ENCODE data around the gene NYAP1.
"Not testable (repeated sequence)": the region's sequence is repeated elsewhere in the genome, so short reads cannot be mapped to it uniquely, and the experiment has no call there.

NYAP1 gene

GRCh38 chr7:100483722-100484672 lies at the start of gene NYAP1:
NYAP1 (plus strand) TSS chr7:100483927; CDS start chr7:100485312, 1,385 bp downstream.
- no peak for DNase-seq (ENCODE audit: insufficient read length, low spot score)
- no peak for FAIRE-seq

- DNase-seq (ENCODE audit: insufficient read length, low spot score): no peak
- FAIRE-seq: no peak
These were observed 49.2 kb upstream of the NYAP1 start for GRCh38 chr7:100434297-100435144.

- no peak for FAIRE-seq
- no peak for DNase-seq (ENCODE audit: insufficient read length, low spot score)
These were observed 48.1 kb upstream of the NYAP1 start for GRCh38 chr7:100435401-100436304.

- FAIRE-seq (no peak), DNase-seq (ENCODE audit: insufficient read length, low spot score) (no peak)
These were observed 46.3 kb upstream of the NYAP1 start for GRCh38 chr7:100437150-100438100.

- no peak for FAIRE-seq
These were observed 45.6 kb upstream of the NYAP1 start for GRCh38 chr7:100438172-100438571.

GRCh38 chr7:100438731-100439130 lies 45.0 kb upstream of the NYAP1 start:
- not testable (repeated sequence) for FAIRE-seq; DNase-seq (ENCODE audit: insufficient read length, low spot score)

More at GRCh38 chr7:100438172-100438571, 45.6 kb upstream of the NYAP1 start:
- DNase-seq (ENCODE audit: insufficient read length, low spot score): no peak

GRCh38 chr7:100439244-100439643 lies 44.5 kb upstream of the NYAP1 start:
- FAIRE-seq; DNase-seq (ENCODE audit: insufficient read length, low spot score): not testable (repeated sequence)

- DNase-seq (ENCODE audit: insufficient read length, low spot score) (no peak), FAIRE-seq (no peak)
These were observed 41.8 kb upstream of the NYAP1 start for GRCh38 chr7:100441641-100442535.

GRCh38 chr7:100443096-100443840 lies 40.5 kb upstream of the NYAP1 start:
- DNase-seq (ENCODE audit: insufficient read length, low spot score) (no peak), FAIRE-seq (no peak)

GRCh38 chr7:100444311-100445278 lies 39.1 kb upstream of the NYAP1 start:
- FAIRE-seq (no peak), DNase-seq (ENCODE audit: insufficient read length, low spot score) (no peak)

GRCh38 chr7:100446040-100446439 lies 37.7 kb upstream of the NYAP1 start:
- DNase-seq (ENCODE audit: insufficient read length, low spot score): no peak
- no peak for FAIRE-seq

GRCh38 chr7:100447363-100447762 lies 36.4 kb upstream of the NYAP1 start:
- FAIRE-seq: not testable (repeated sequence)

GRCh38 chr7:100449190-100449795 lies 34.4 kb upstream of the NYAP1 start:
- FAIRE-seq: no peak
- no peak for DNase-seq (ENCODE audit: insufficient read length, low spot score)

More at GRCh38 chr7:100447363-100447762, 36.4 kb upstream of the NYAP1 start:
- not testable (repeated sequence) for DNase-seq (ENCODE audit: insufficient read length, low spot score)

- DNase-seq (ENCODE audit: insufficient read length, low spot score) (no peak), FAIRE-seq (no peak)
These were observed 31.2 kb upstream of the NYAP1 start for GRCh38 chr7:100452513-100452912.

- not testable (repeated sequence) for FAIRE-seq; DNase-seq (ENCODE audit: insufficient read length, low spot score)
These were observed 29.9 kb upstream of the NYAP1 start for GRCh38 chr7:100453854-100454253.

GRCh38 chr7:100455206-100455605 lies 28.5 kb upstream of the NYAP1 start:
- no peak for DNase-seq (ENCODE audit: insufficient read length, low spot score)
- no peak for FAIRE-seq
